Activated naive CD8-positive, alpha-beta T cell treated with anti-CD3 and anti-CD28 coated beads, Interleukin-2, amount 10 ng/mL, durations not matched to agents 7 days and 5 days (primary cell): ENCODE measurements around the gene FAM110A. TPM values are rescaled to one million over a fixed set of nuclear protein-coding genes. Genes with fewer than 3 reads are reported as not detected.
A peak's percentile ranks its signal among the peaks of the same experiment; 100 is the strongest.
"Not testable (repeated sequence)": the region's sequence is repeated elsewhere in the genome, so short reads cannot be mapped to it uniquely, and the experiment has no call there.

Experiments used
- ATAC-seq: fragments of 150-1000 bp; cut with Tn5 transposase; one replicate; pipeline ENCODE4 v1.10.0; 2021; ENCODE audit warnings: low read depth, moderate library complexity
- POLR2A ChIA-PET: fragments of 350-600 bp; sonication (Branson Sonifier 250); formaldehyde crosslinking; loops from one replicate; lab custom pipeline; 2021; ENCODE audit warnings: antibody characterized with exemption; lab: Charles Lee
- DNase-seq: peaks from one replicate; pipeline ENCODE4 v3.0.0; 2021
- H3K27ac Mint-ChIP-seq: one replicate; pipeline ENCODE4 v1.8.0; 2022; ENCODE audit warnings: mild to moderate bottlenecking, mixed read lengths
- H3K27me3 Mint-ChIP-seq: one replicate; pipeline ENCODE4 v1.8.0; 2022; ENCODE audit warnings: mild to moderate bottlenecking, moderate library complexity, mixed read lengths
- H3K36me3 Mint-ChIP-seq: one replicate; pipeline ENCODE4 v1.8.0; 2021; ENCODE audit warnings: mild to moderate bottlenecking, mixed read lengths
- H3K4me1 Mint-ChIP-seq: one replicate; pipeline ENCODE4 v1.8.0; 2021; ENCODE audit warnings: mixed read lengths
- H3K4me3 Mint-ChIP-seq: one replicate; pipeline ENCODE4 v1.8.0; 2022; ENCODE audit warnings: mild to moderate bottlenecking, moderate library complexity, mixed read lengths
- H3K9me3 Mint-ChIP-seq: one replicate; pipeline ENCODE4 v1.8.0; 2021; ENCODE audit warnings: mixed read lengths
- total RNA-seq, 2 experiments: library from RNA; stranded (reverse); gene quantifications; one replicate each; pipeline ENCODE4 v1.2.3, GENCODE V29; 2021

The FAM110A gene
- 10 to 100 TPM; 44.5 to 50.6 TPM for total RNA-seq

- no peaks in the 10 kb centered on the region for H3K27me3 Mint-ChIP-seq
- peaks cover 12% of the 10 kb centered on the region for H3K36me3 Mint-ChIP-seq
- H3K4me1 Mint-ChIP-seq, result peaks cover 30% of the 10 kb centered on the region
- peak within 1 kb of the TSS; percentile 77 for H3K27ac Mint-ChIP-seq
- peak within 1 kb of the TSS; percentile 84 for H3K4me3 Mint-ChIP-seq
- ATAC-seq (peak; percentile 94), DNase-seq (peak; percentile 94)
- POLR2A ChIA-PET, result interaction anchor here (0.6 to 6.6 kb wide), 10 partner anchors 9 to 1269 kb away, joined by 3 to 98 read pairs (median 4); no protein-coding TSS in a partner anchor
- H3K9me3 Mint-ChIP-seq, result no peaks in the 10 kb centered on the region
Measured at GRCh38 chr20:833450-834150, at the start of gene FAM110A. Gene FAM110A (plus strand): TSS chr20:833715. CDS start chr20:844805, 11,090 bp downstream.

GRCh38 chr20:787825-788224 lies 45.7 kb upstream of the FAM110A start:
- Mint-ChIP-seq H3K4me3 (no peak overlapping the region), H3K27me3 (no peaks in the 10 kb centered on the region), H3K27ac (no peak overlapping the region), H3K4me1 (no peaks in the 10 kb centered on the region), H3K36me3 (peaks cover 2% of the 10 kb centered on the region), H3K9me3 (peaks cover 19% of the 10 kb centered on the region)
- no peak for ATAC-seq
- no peak for DNase-seq
- POLR2A ChIA-PET, result no interaction called here

GRCh38 chr20:791056-791455 lies 42.5 kb upstream of the FAM110A start:
- ATAC-seq (no peak), DNase-seq (no peak)
- H3K9me3 Mint-ChIP-seq, result peaks cover 10% of the 10 kb centered on the region
- no peaks in the 10 kb centered on the region for H3K27me3 Mint-ChIP-seq
- H3K4me1 Mint-ChIP-seq, result no peaks in the 10 kb centered on the region
- H3K27ac Mint-ChIP-seq, result no peak overlapping the region
- POLR2A ChIA-PET, result no interaction called here
- no peak overlapping the region for H3K4me3 Mint-ChIP-seq
- no peaks in the 10 kb centered on the region for H3K36me3 Mint-ChIP-seq

GRCh38 chr20:792248-792647 lies 41.3 kb upstream of the FAM110A start:
- H3K4me1 Mint-ChIP-seq, result no peaks in the 10 kb centered on the region

GRCh38 chr20:796921-797320 lies 36.6 kb upstream of the FAM110A start:
- H3K4me3 Mint-ChIP-seq, result no peak overlapping the region
- ATAC-seq, result no peak
- H3K9me3 Mint-ChIP-seq, result peaks cover 3% of the 10 kb centered on the region
- no peak overlapping the region for H3K27ac Mint-ChIP-seq
- no peaks in the 10 kb centered on the region for H3K36me3 Mint-ChIP-seq
- no peaks in the 10 kb centered on the region for H3K4me1 Mint-ChIP-seq
- no peak for DNase-seq
- POLR2A ChIA-PET, result no interaction called here
- peaks cover 2% of the 10 kb centered on the region for H3K27me3 Mint-ChIP-seq

More at GRCh38 chr20:792248-792647, 41.3 kb upstream of the FAM110A start:
- H3K27me3 Mint-ChIP-seq, result no peaks in the 10 kb centered on the region
- POLR2A ChIA-PET, result no interaction called here
- peaks cover 7% of the 10 kb centered on the region for H3K9me3 Mint-ChIP-seq
- no peak overlapping the region for H3K27ac Mint-ChIP-seq
- H3K4me3 Mint-ChIP-seq, result no peak overlapping the region
- ATAC-seq (no peak), DNase-seq (no peak)
- H3K36me3 Mint-ChIP-seq, result no peaks in the 10 kb centered on the region

- DNase-seq, H3K9me3 Mint-ChIP-seq, H3K36me3 Mint-ChIP-seq, H3K27me3 Mint-ChIP-seq, POLR2A ChIA-PET, H3K4me1 Mint-ChIP-seq, H3K27ac Mint-ChIP-seq, ATAC-seq, H3K4me3 Mint-ChIP-seq: not testable (repeated sequence)
Measured at GRCh38 chr20:798746-799145, 34.8 kb upstream of the FAM110A start.

GRCh38 chr20:800026-800425 lies 33.5 kb upstream of the FAM110A start:
- H3K4me1 Mint-ChIP-seq, DNase-seq, ATAC-seq, H3K4me3 Mint-ChIP-seq, POLR2A ChIA-PET, H3K27me3 Mint-ChIP-seq, H3K27ac Mint-ChIP-seq, H3K9me3 Mint-ChIP-seq, H3K36me3 Mint-ChIP-seq: not testable (repeated sequence)

- no peak for ATAC-seq
- no peaks in the 10 kb centered on the region for H3K4me1 Mint-ChIP-seq
- H3K36me3 Mint-ChIP-seq, result peaks cover 2% of the 10 kb centered on the region
Measured at GRCh38 chr20:801678-802077, 31.8 kb upstream of the FAM110A start.

GRCh38 chr20:805713-806112 lies 27.8 kb upstream of the FAM110A start:
- DNase-seq, result no peak
- H3K4me3 Mint-ChIP-seq, result no peak overlapping the region
- no peak overlapping the region for H3K27ac Mint-ChIP-seq
- ATAC-seq, result no peak
- H3K9me3 Mint-ChIP-seq, result peaks cover 13% of the 10 kb centered on the region
- peaks cover 9% of the 10 kb centered on the region for H3K27me3 Mint-ChIP-seq
- POLR2A ChIA-PET, result interaction anchor here (0.6 kb wide), 1 partner anchor 38 kb away, joined by 5 read pairs; no protein-coding TSS in a partner anchor
- H3K4me1 Mint-ChIP-seq, result no peaks in the 10 kb centered on the region
- peaks cover 2% of the 10 kb centered on the region for H3K36me3 Mint-ChIP-seq

More at GRCh38 chr20:801678-802077, 31.8 kb upstream of the FAM110A start:
- H3K27ac Mint-ChIP-seq, result no peak overlapping the region
- POLR2A ChIA-PET, result no interaction called here
- H3K9me3 Mint-ChIP-seq, result peaks cover 7% of the 10 kb centered on the region
- no peak for DNase-seq
- H3K27me3 Mint-ChIP-seq, result peaks cover 8% of the 10 kb centered on the region
- no peak overlapping the region for H3K4me3 Mint-ChIP-seq

GRCh38 chr20:811776-812434 lies 21.6 kb upstream of the FAM110A start:
- H3K36me3 Mint-ChIP-seq, H3K9me3 Mint-ChIP-seq, H3K4me3 Mint-ChIP-seq, H3K4me1 Mint-ChIP-seq, H3K27ac Mint-ChIP-seq, ATAC-seq, DNase-seq, POLR2A ChIA-PET: not testable (repeated sequence)
- H3K27me3 Mint-ChIP-seq, result peaks cover 10% of the 10 kb centered on the region

GRCh38 chr20:812435-812814 lies 21.1 kb upstream of the FAM110A start:
- H3K27ac Mint-ChIP-seq, H3K4me3 Mint-ChIP-seq, POLR2A ChIA-PET, H3K9me3 Mint-ChIP-seq, DNase-seq, H3K4me1 Mint-ChIP-seq, H3K36me3 Mint-ChIP-seq, ATAC-seq: not testable (repeated sequence)
- H3K27me3 Mint-ChIP-seq, result peaks cover 10% of the 10 kb centered on the region

- Mint-ChIP-seq H3K27me3 (peaks cover 10% of the 10 kb centered on the region), H3K4me1 (peaks cover 2% of the 10 kb centered on the region), H3K4me3 (no peak overlapping the region), H3K36me3 (no peaks in the 10 kb centered on the region), H3K9me3 (peaks cover 6% of the 10 kb centered on the region), H3K27ac (no peak overlapping the region)
- DNase-seq, result no peak
- ATAC-seq, result no peak
- POLR2A ChIA-PET, result no interaction called here
Measured at GRCh38 chr20:813390-813789, 20.1 kb upstream of the FAM110A start.

- no peaks in the 10 kb centered on the region for H3K9me3 Mint-ChIP-seq
- no peak for ATAC-seq
- H3K36me3 Mint-ChIP-seq, result no peaks in the 10 kb centered on the region
- DNase-seq, result no peak
- POLR2A ChIA-PET, result no interaction called here
- H3K4me3 Mint-ChIP-seq, result no peak overlapping the region
- H3K4me1 Mint-ChIP-seq, result peaks cover 3% of the 10 kb centered on the region
- peaks cover 12% of the 10 kb centered on the region for H3K27me3 Mint-ChIP-seq
- no peak overlapping the region for H3K27ac Mint-ChIP-seq
Measured at GRCh38 chr20:815226-815625, 18.3 kb upstream of the FAM110A start.
